HepG2 (cell line): ENCODE measurements around the gene SLC6A6. TPM values are rescaled to one million over a fixed set of nuclear protein-coding genes. Genes with fewer than 3 reads are reported as not detected.

Experiments
- BRD4 ChIP-seq: sonication (generic); formaldehyde crosslinking; IDR thresholded peaks from 2 replicates; pipeline ENCODE4 v1.4.0; 2020; ENCODE audit warnings: missing genetic modification reagents
- DMAP1 ChIP-seq: IDR thresholded peaks from 2 replicates; pipeline ENCODE4 v1.6.1; 2016
- GABPB1 ChIP-seq: IDR thresholded peaks from 2 replicates; pipeline ENCODE4 v1.6.1; 2016; ENCODE audit warnings: mild to moderate bottlenecking, missing genetic modification reagents, moderate library complexity, missing compliant biosample characterization
- GATAD2A ChIP-seq: IDR thresholded peaks from 2 replicates; pipeline ENCODE4 v1.6.1; 2016
- MED13 ChIP-seq: sonication (generic); formaldehyde crosslinking; IDR thresholded peaks from 2 replicates; pipeline ENCODE4 v1.5.0; 2020; ENCODE audit warnings: missing genetic modification reagents
- NR0B2 ChIP-seq: sonication (generic); formaldehyde crosslinking; IDR thresholded peaks from 2 replicates; pipeline ENCODE4 v1.4.0; 2020; ENCODE audit warnings: mild to moderate bottlenecking, missing genetic modification reagents
- PLSCR1 ChIP-seq: sonication (generic); formaldehyde crosslinking; IDR thresholded peaks from 2 replicates; pipeline ENCODE4 v1.5.0; 2020; ENCODE audit warnings: missing genetic modification reagents, mild to moderate bottlenecking, borderline replicate concordance
- PRPF4 ChIP-seq: fragments of 200-400 bp; formaldehyde crosslinking; IDR thresholded peaks from 2 replicates; pipeline ENCODE4 v1.6.1; 2016; ENCODE audit warnings: low read length, low read depth; ENCODE audit not compliant: poor library complexity, severe bottlenecking
- RCOR2 ChIP-seq: IDR thresholded peaks from 2 replicates; pipeline ENCODE4 v1.6.1; 2016; ENCODE audit warnings: missing biosample characterization, missing genetic modification reagents
- REST ChIP-seq, 2 experiments: IDR thresholded peaks; 2 replicates each; pipeline ENCODE4 v1.6.1; 2011 to 2012; ENCODE audit warnings: low read length in 2 of 2, borderline replicate concordance in 1 of 2, low read depth in 1 of 2, mild to moderate bottlenecking in 1 of 2, moderate library complexity in 1 of 2
- SMAD1 ChIP-seq: sonication (generic); formaldehyde crosslinking; IDR thresholded peaks from 2 replicates; pipeline ENCODE4 v1.4.0; 2020; ENCODE audit warnings: missing genetic modification reagents, low read depth, mild to moderate bottlenecking, borderline replicate concordance
- SMC3 ChIP-seq: IDR thresholded peaks from 2 replicates; pipeline ENCODE4 v1.6.1; 2011; ENCODE audit warnings: low read length, improper control_type of control experiment
- THAP11 ChIP-seq: IDR thresholded peaks from 2 replicates; pipeline ENCODE4 v1.6.1; 2016; ENCODE audit warnings: missing biosample characterization, missing genetic modification reagents
- ZNF407 ChIP-seq: sonication (generic); formaldehyde crosslinking; IDR thresholded peaks from one replicate; pipeline ENCODE4 v1.5.1; 2020; ENCODE audit warnings: mild to moderate bottlenecking, missing genetic modification reagents; ENCODE audit errors: not compliant biosample characterization
- ZSCAN21 ChIP-seq: sonication (generic); formaldehyde crosslinking; IDR thresholded peaks from 2 replicates; pipeline ENCODE4 v1.8.0; 2022; ENCODE audit warnings: mild to moderate bottlenecking, missing genetic modification reagents, moderate library complexity, borderline replicate concordance
- polyA plus RNA-seq, 8 experiments: library from polyadenylated mRNA; depleted of rRNA in 3 of 8; stranded (reverse) in 7 of 8; unstranded in 1 of 8; fragments of >200 nt; fragmentation: Illumina TruSeq in 4 of 8; extraction: Trizol in 4 of 8; gene quantifications; 2 replicates each; pipeline versions ENCODE4 v1.2.1 to v1.2.3, GENCODE V29; 2011 to 2016; ENCODE audit warnings: low read depth in 4 of 8, missing spikeins in 1 of 8, mixed read lengths in 1 of 8; ENCODE audit not compliant: insufficient read depth in 1 of 8
- total RNA-seq, 5 experiments: library from RNA; depleted of rRNA; stranded (reverse); fragments of >200 nt; fragmentation: Illumina TruSeq; extraction: Trizol; gene quantifications; 2 replicates each; pipeline ENCODE4 v1.2.3, GENCODE V29; 2016; ENCODE audit warnings: low read depth in 1 of 5

The SLC6A6 gene
- total and polyA plus RNA-seq, 2 of the 13 experiments (the other 11 are each of a cell fraction or from before 2014, with no cell fraction given): 14.1 to 20.7 TPM

GRCh38 chr3:14418296-14419250 is 16.2 kb downstream of the SLC6A6 start (continued):
- TF ChIP-seq REST (IDR thresholded peaks at IDR 0.05; ENCODE audit: borderline replicate concordance in 1 of 2, low read depth in 1 of 2, low read length in 2 of 2) (no peak), DMAP1 (CRISPR knock-in tag) (no peak), GABPB1 (CRISPR knock-in tag) (no peak), NR0B2 (CRISPR knock-in tag) (no peak), ZSCAN21 (no peak), PRPF4 (no peak), RCOR2 (CRISPR knock-in tag) (peak; percentile 57; the same call in 1 of the 2 replicates), ZNF407 (CRISPR knock-in tag) (no peak), BRD4 (CRISPR knock-in tag) (no peak), PLSCR1 (CRISPR knock-in tag) (no peak), SMC3 (peak; percentile 9; the same call in 1 of the 2 replicates), MED13 (CRISPR knock-in tag) (no peak), GATAD2A (CRISPR knock-in tag) (peak; percentile 85), SMAD1 (CRISPR knock-in tag) (no peak), THAP11 (CRISPR knock-in tag) (peak; percentile 62)
